K562 (cell line): ENCODE measurements around the gene NR2F1. TPM values are rescaled to one million over a fixed set of nuclear protein-coding genes. Genes with fewer than 3 reads are reported as not detected.

Experiments used
- ATAC-seq: fragments of 200-7000 bp; cut with Tn5 transposase; 3 replicates; pipeline ENCODE4 v1.9.1; 2020; ENCODE audit warnings: moderate library complexity
- BruUV-seq: library from RNA; stranded (reverse); fragments of 400-500 nt; replicated peaks from 2 replicates; lab custom pipeline; 2021; lab: Mats Ljungman, UMichigan
- CTCF ChIA-PET: fragments of 300-600 bp; formaldehyde crosslinking; extraction: SDS; loops from one replicate; lab custom pipeline; 2021; ENCODE audit warnings: low intra/inter-chr PET ratio; lab: Yijun Ruan, JAX
- POLR2A ChIA-PET: fragments of 300-600, 350-650 bp; sonication (Branson Sonifier 250); formaldehyde crosslinking; extraction: SDS; loops from one replicate; lab custom pipeline; 2021; ENCODE audit warnings: antibody characterized with exemption, inconsistent platforms; lab: Yijun Ruan, JAX
- DNase-seq, 4 experiments: peaks; one replicate each; pipeline versions ENCODE4 v3.0.0 to v3.0.0-alpha.2; 2011 to 2018; ENCODE audit warnings: low spot score in 3 of 4, mixed read lengths in 3 of 4; ENCODE audit errors: extremely low read depth in 1 of 4
- FAIRE-seq: peaks from 2 replicates; lab custom pipeline; 2011; peaks lifted over from hg19 to GRCh38; lab: Jason Lieb, UNC
- H2AFZ ChIP-seq: 2 replicates; pipeline ENCODE4 v1.6.0; 2011; ENCODE audit warnings: low read depth, low read length, control low read depth, inconsistent platforms
- H3K27ac ChIP-seq: fragments of 200-600 bp; 3 replicates; pipeline ENCODE4 v1.8.0; 2011; ENCODE audit warnings: low read depth, mild to moderate bottlenecking, control low read depth, inconsistent platforms, low read length, moderate library complexity, mixed read lengths; ENCODE audit errors: extremely low read depth
- H3K27me3 ChIP-seq, 2 experiments: fragments of 300-600 bp in 1 of 2; 2 replicates in 1 of 2; 3 replicates in 1 of 2; pipeline versions ENCODE4 v1.6.0 to v1.8.0; 2011; ENCODE audit warnings: inconsistent platforms in 2 of 2, low read length in 2 of 2, mild to moderate bottlenecking in 1 of 2, mixed read lengths in 1 of 2, moderate library complexity in 1 of 2; ENCODE audit not compliant: control insufficient read depth in 2 of 2, insufficient read depth in 2 of 2
- H3K36me3 ChIP-seq: fragments of 300-600 bp; 3 replicates; pipeline ENCODE4 v1.8.0; 2011; ENCODE audit warnings: mild to moderate bottlenecking, low read length, inconsistent platforms; ENCODE audit not compliant: control insufficient read depth, insufficient read depth
- H3K4me1 ChIP-seq, 2 experiments: fragments of 200-600 bp in 1 of 2; replicated peaks in 1 of 2; 2 replicates in 1 of 2; 3 replicates in 1 of 2; pipeline versions ENCODE4 v1.5.1 to v1.8.0; 2011; ENCODE audit warnings: inconsistent platforms in 2 of 2, low read length in 2 of 2, mild to moderate bottlenecking in 1 of 2, mixed read lengths in 1 of 2, moderate library complexity in 1 of 2; ENCODE audit not compliant: control insufficient read depth in 2 of 2, insufficient read depth in 2 of 2
- H3K4me2 ChIP-seq: 2 replicates; pipeline ENCODE4 v1.6.1; 2011; ENCODE audit warnings: low read length, control low read depth, inconsistent platforms, mixed read lengths; ENCODE audit not compliant: insufficient read depth
- H3K4me3 ChIP-seq: fragments of 200-600 bp; sonication (generic), shearing (Covaris generic); 2 replicates; pipeline ENCODE4 v1.5.1; 2016; ENCODE audit warnings: control low read depth, inconsistent platforms
- H3K79me2 ChIP-seq: fragments of 200-600 bp; 3 replicates; pipeline ENCODE4 v1.8.0; 2011; ENCODE audit warnings: low read length, inconsistent platforms; ENCODE audit not compliant: control insufficient read depth, insufficient read depth
- H3K9ac ChIP-seq, 2 experiments: 2 replicates each; pipeline versions ENCODE4 v1.6.0 to v1.6.1; 2011; ENCODE audit warnings: low read depth in 2 of 2, low read length in 2 of 2, control low read depth in 1 of 2, inconsistent platforms in 1 of 2, mild to moderate bottlenecking in 1 of 2, mixed read lengths in 1 of 2; ENCODE audit not compliant: insufficient read depth in 1 of 2
- H3K9me1 ChIP-seq: one replicate; pipeline ENCODE4 v1.6.0; 2011; ENCODE audit warnings: inconsistent platforms, mild to moderate bottlenecking, low read length, moderate library complexity; ENCODE audit not compliant: control insufficient read depth, insufficient read depth
- H3K9me3 ChIP-seq: replicated peaks from 2 replicates; pipeline ENCODE4 v1.5.1; 2011; ENCODE audit warnings: low read depth, low read length, inconsistent platforms; ENCODE audit not compliant: control insufficient read depth, insufficient read depth
- H4K20me1 ChIP-seq: replicated peaks from 2 replicates; pipeline ENCODE4 v1.6.1; 2011; ENCODE audit warnings: low read length, inconsistent platforms, mixed read lengths; ENCODE audit not compliant: control insufficient read depth, insufficient read depth
- ARHGAP35 ChIP-seq: fragments of 450-650 bp; IDR thresholded peaks from 2 replicates; pipeline ENCODE4 v1.6.1; 2018; ENCODE audit not compliant: partially characterized antibody
- ATF1 ChIP-seq, 2 experiments: fragments of 450-650 bp in 1 of 2; IDR thresholded peaks; 2 replicates each; pipeline ENCODE4 v1.6.1; 2016; ENCODE audit warnings: missing compliant biosample characterization in 1 of 2, missing genetic modification characterization in 1 of 2
- ZBTB43 ChIP-seq: sonication (generic); formaldehyde crosslinking; IDR thresholded peaks from 2 replicates; pipeline ENCODE4 v1.8.0; 2023; ENCODE audit warnings: mild to moderate bottlenecking, missing genetic modification reagents
- ZNF41 ChIP-seq: fragments of 250-450 bp; sonication (Bioruptor Pico); conservative IDR thresholded peaks from 2 replicates; pipeline ENCODE4 v1.4.0; 2020; ENCODE audit warnings: mild to moderate bottlenecking
- ZNF445 ChIP-seq: fragments of 250-450 bp; sonication (Bioruptor Pico); IDR thresholded peaks from 2 replicates; pipeline ENCODE4 v1.4.0; 2020; ENCODE audit warnings: low read depth, mild to moderate bottlenecking, moderate library complexity
- ZNF695 ChIP-seq: fragments of 450-650 bp; formaldehyde crosslinking; IDR thresholded peaks from 2 replicates; pipeline ENCODE4 v1.4.0; 2020; ENCODE audit warnings: mild to moderate bottlenecking, moderate library complexity
- WGBS: fragments of 100-300 bp; shearing (Covaris generic); methylation state at CpG from one replicate; pipeline ENCODE4 v1.1.6; 2016; ENCODE audit warnings: low coverage, mixed read lengths; ENCODE audit not compliant: insufficient coverage; ENCODE audit errors: missing lambda C conversion rate; 5-methylcytosine and 5-hydroxymethylcytosine counted together
- in situ Hi-C: fragments of 300-500 bp; cut with MboI; formaldehyde crosslinking; loops from 4 replicates; pipeline ENCODE4 v1.15.0; 2018; ENCODE audit warnings: inconsistent platforms, mixed read lengths
- intact Hi-C: fragments of 100-400 bp; cut with micrococcal nuclease; formaldehyde crosslinking; loops from 2 replicates; pipeline ENCODE4 v1.14.2; 2022
- polyA plus RNA-seq, 8 experiments: library from polyadenylated mRNA; depleted of rRNA in 4 of 8; stranded (reverse) in 5 of 8; unstranded in 3 of 8; fragments of >200 nt; fragmentation: Nextera tagmentation in 2 of 8; fragmentation: Illumina TruSeq in 1 of 8; extraction: Ambion mirVana in 2 of 8; extraction: Trizol in 1 of 8; gene quantifications; 2 replicates each; pipeline versions ENCODE4 v1.2.1 to v1.2.3, GENCODE V29; 2011 to 2014; ENCODE audit warnings: inconsistent platforms in 1 of 8, missing spikeins in 1 of 8
- total RNA-seq, 7 experiments: library from RNA; depleted of rRNA in 6 of 7; stranded (reverse); fragments of >200 nt in 6 of 7; fragmentation: Illumina TruSeq in 2 of 7; extraction: Trizol in 2 of 7; gene quantifications; 2 replicates each; pipeline versions ENCODE4 v1.2.1 to v1.2.3, GENCODE V29; 2011 to 2021; ENCODE audit warnings: low replicate concordance in 1 of 7
- TF ChIP-seq, protein P1 (sequence below), 2 experiments: fragments of 450-650 bp; IDR thresholded peaks; 2 replicates each; pipeline ENCODE4 v1.6.1; 2018; ENCODE audit warnings: mild to moderate bottlenecking in 2 of 2, low read depth in 1 of 2; ENCODE audit not compliant: partially characterized antibody in 2 of 2

Gene NR2F1
- total and polyA plus RNA-seq, 9 of the 15 experiments (the other 6 are each of a cell fraction or from before 2014, with no cell fraction given), result 0.18 TPM; not detected in 8

DNA sequence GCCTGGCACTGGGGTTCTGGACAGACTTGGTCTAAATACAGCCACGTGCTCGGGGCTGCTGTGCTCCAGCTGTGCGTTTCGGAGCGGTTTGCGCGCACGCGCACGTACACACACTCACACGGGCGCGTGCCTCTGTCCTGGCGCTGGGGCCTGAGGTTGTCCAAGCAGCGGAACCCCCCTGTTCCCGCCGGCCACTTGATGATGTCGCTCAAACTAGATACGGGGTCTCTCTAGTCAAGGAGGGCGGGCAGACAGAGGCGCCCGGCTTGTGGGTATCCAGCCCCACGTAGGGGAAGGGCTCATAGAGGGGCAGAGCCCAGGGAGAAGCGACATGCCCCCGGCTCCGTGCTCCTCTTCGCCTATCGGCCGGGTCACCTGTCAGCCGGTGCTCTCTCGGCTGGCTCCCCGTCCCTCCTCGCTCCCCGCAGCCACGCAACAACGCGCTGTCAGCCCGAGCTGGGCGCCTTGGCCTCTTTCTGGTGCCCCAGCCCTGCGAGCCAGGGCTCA, 10.9 kb upstream of the NR2F1 start (continued):
- TF ChIP-seq ZBTB43 (CRISPR knock-in tag), result no peak
- TF ChIP-seq ZNF41 (CRISPR knock-in tag), result no peak
- no peak for TF ChIP-seq ARHGAP35

GRCh38 chr5:93572608-93573353, 10.2 kb upstream of the NR2F1 start:
- FAIRE-seq, result no peak
- no peak for ATAC-seq
- no peak overlapping the region for H3K4me2 ChIP-seq
- BruUV-seq, result no TSS peak
- H3K9me3 ChIP-seq, result no peaks in the 10 kb centered on the region
- POLR2A ChIA-PET, result no interaction called here
- CTCF ChIA-PET, result no interaction called here
- no peaks in the 10 kb centered on the region for H3K9me1 ChIP-seq
- peaks cover 0 to 30% of the 10 kb centered on the region in 2 experiments; a peak in 2 of 5 replicates for H3K27me3 ChIP-seq
- no peaks in the 10 kb centered on the region for H4K20me1 ChIP-seq
- DNase-seq, result no peak
- 5% methylated on average over 31 of the region's 45 CpGs for WGBS
- intact Hi-C loops, result no loop called here
- H3K27ac ChIP-seq, result no peak overlapping the region
- no peak overlapping the region for H3K4me3 ChIP-seq
- H3K79me2 ChIP-seq, result no peaks in the 10 kb centered on the region
- in situ Hi-C loops, result no loop called here
- no peak overlapping the region for H2AFZ ChIP-seq
- no peak overlapping the region for H3K9ac ChIP-seq
- no peaks in the 10 kb centered on the region; a peak in 1 of 5 replicates for H3K4me1 ChIP-seq
- H3K36me3 ChIP-seq, result no peaks in the 10 kb centered on the region
- TF ChIP-seq ZNF445, result no peak
- no peak for TF ChIP-seq ATF1 (CRISPR knock-in tag; IDR thresholded peaks at IDR 0.05)
- no peak for TF ChIP-seq ATF1 (tag; IDR thresholded peaks at IDR 0.05)
- TF ChIP-seq, protein P1, sequence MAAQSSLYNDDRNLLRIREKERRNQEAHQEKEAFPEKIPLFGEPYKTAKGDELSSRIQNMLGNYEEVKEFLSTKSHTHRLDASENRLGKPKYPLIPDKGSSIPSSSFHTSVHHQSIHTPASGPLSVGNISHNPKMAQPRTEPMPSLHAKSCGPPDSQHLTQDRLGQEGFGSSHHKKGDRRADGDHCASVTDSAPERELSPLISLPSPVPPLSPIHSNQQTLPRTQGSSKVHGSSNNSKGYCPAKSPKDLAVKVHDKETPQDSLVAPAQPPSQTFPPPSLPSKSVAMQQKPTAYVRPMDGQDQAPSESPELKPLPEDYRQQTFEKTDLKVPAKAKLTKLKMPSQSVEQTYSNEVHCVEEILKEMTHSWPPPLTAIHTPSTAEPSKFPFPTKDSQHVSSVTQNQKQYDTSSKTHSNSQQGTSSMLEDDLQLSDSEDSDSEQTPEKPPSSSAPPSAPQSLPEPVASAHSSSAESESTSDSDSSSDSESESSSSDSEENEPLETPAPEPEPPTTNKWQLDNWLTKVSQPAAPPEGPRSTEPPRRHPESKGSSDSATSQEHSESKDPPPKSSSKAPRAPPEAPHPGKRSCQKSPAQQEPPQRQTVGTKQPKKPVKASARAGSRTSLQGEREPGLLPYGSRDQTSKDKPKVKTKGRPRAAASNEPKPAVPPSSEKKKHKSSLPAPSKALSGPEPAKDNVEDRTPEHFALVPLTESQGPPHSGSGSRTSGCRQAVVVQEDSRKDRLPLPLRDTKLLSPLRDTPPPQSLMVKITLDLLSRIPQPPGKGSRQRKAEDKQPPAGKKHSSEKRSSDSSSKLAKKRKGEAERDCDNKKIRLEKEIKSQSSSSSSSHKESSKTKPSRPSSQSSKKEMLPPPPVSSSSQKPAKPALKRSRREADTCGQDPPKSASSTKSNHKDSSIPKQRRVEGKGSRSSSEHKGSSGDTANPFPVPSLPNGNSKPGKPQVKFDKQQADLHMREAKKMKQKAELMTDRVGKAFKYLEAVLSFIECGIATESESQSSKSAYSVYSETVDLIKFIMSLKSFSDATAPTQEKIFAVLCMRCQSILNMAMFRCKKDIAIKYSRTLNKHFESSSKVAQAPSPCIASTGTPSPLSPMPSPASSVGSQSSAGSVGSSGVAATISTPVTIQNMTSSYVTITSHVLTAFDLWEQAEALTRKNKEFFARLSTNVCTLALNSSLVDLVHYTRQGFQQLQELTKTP (IDR thresholded peaks at IDR 0.05; ENCODE audit: low read depth in 1 of 2, partially characterized antibody in 2 of 2), result no peak
- TF ChIP-seq ZNF695, result no peak
